Dedifferentiated amniotic fluid mesenchymal stem cell (primary cell): Measurements from ENCODE around the gene ASTL.

Source experiments
- DNase-seq: peaks from one replicate; pipeline ENCODE4 v3.0.0-alpha.2; 2016; ENCODE audit errors: extremely low spot score

ASTL gene

DNA sequence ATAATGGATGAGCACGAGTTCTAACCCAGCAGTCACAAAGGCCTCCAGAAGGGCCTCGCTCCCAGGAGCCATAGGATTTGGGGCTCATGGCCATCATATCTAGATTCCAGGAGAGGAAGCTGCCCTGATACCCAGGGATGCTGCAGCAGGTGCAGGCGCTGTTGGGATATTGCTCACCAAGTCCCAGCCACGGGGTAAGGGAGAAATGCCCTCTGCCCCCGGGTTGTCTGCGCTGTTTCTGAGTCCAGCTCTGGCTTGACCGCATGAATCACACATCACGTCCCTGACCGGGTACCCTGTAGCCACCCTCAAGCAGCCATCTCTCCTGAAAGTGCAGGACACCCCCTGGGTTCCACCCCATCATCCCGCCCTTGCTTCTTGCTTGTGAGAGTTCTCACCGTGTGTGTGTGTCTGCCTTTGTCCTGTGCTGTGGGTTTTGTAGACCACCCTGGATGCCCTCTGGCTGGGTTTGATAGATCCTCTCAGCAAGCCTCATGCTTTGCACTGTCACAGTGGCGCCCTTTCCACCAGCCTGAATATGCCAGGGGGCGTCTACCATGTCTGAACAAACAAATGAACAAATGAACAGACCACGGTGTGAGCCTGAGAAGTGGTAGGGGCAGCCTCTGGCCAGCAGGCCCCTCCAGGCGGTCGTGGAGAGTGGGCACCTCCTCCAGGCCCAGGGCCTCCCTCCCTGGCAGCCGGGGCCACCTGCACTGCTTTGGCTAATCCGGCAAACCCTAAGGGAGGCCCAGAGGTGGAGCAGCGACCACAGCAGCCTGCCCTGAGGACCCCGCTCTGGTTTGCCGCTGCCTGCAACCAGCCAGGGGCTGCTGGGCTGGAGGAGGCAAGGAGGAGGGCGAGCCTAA, 54.1 kb downstream of the ASTL start:
- DNase-seq = no peak

DNA sequence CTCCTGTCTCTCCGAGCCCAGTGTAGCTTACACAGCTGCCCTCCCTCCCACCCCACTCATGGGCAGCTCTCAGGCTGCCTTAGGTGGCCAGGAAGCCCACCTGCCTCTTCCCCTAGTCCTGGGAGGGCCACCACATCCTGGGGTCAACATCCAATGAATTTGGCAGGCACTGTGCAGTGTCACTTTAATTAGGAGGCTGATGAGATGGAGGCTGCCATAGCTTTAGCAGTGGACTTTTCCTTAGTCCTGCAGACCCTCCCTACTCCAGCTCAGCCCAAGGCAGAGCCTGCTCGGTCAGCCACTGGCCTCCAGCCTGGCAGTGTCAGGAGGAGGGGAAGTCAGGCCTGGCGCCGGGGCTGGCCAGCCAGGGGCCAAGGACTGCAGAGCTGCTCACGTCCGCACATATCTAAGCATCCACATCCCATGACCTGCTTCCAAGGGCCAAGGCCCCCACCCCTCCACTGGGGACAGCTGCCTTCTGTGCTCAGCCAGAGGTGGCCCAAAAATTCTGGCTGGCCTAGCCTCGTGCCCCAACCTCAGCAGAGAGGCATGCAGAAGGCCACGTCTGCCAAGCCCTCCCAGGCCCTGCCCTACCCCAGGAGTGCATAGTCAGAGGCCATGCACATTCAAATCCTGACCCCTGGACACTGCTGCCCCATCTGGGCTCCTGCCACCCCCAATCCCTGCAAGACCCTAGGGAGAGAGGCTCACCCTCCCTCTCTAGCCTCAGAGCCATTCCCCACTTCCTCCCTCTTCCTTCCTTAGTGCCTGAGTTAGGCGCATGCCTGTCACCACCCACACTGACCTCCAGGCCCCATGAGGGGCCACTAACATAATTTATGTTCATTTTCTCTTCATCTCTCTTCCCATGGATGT, 55.0 kb downstream of the ASTL start:
- DNase-seq = no peak

DNA sequence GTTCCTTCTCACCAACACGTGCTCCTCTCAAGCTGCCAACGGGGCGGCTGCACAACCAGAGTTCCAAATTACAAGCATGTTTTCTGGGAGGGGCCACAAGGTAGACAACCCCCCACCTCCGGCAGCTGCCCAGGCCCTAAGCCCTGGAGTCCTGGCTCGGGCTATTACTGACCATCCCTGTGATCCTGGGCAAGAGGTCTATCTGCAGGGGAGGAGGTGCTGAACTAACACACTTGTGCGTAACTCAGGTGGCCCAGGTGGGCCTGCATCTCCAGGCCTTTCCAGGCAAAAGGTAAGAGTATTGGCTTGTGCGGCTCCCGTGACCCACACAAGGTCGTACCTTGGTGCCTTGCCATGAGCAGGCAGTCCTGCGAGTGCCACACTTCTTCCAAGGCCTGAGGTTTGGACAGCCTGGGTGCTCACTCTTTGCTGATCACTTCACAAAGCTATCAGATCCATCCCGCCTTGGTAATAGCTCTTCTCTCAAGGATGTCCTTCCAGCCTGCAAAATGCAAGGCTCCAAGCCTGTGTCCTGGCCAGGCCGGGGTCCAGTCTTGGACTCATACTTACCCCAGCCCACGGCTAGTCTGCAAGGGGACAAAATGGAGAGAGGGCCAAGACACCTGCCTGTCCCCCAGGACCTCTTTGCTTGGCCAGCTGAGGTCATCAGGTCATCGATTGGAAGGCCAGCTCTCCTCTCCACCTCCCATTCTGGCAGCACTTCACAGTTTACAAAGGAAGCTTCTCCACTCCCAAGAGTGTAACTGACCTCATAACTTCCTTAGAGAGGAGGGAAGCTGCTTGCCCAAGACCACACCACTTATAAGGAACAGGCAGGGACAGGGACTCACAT, 55.9 kb downstream of the ASTL start:
- DNase-seq = no peak

DNA sequence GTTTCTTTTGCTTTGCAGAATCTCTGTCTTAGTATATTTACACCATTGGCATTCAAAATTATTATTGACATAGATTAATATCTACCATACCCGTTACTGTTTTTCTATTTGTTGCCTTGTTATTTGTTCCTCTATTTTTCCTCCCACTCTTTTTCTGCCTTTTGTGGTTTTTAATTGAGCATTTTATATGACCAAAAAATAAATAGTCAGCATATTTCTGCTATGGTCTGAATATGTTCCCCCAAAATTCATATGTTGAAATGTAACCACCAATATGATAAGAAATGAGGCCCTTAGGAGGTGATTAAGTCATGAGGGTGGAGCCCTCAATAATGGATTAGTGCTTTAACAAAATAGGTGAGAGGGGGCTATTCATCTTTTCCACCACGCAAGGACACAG, 57.3 kb downstream of the ASTL start:
- DNase-seq = no peak

DNA sequence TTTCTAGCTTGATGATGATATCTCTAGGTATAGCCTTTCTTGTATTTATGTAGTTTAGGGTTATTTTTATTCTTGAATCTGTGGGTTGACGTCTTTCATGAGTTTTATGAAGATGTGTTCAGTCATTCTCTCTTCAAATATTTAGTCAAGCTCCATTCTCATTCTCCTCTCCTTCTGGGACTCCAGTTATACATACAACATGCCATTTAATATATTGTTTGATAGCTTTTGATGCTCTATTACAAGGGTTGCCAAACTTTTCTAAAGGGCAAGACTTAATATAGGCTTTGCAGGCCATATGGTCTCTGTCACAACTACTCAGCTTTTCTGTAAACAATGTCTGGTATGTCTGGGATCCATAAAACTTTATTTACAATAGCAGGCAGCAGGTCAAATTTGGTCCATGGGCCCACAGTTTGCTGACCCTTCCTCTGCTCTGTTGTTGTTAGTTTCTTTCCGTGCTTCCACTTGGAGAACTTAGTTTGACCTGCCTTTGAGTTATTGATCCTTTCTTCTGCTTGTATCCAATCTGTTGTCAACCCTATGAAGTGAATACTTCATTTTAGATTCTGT, 63.0 kb downstream of the ASTL start:
- no peak for DNase-seq

DNA sequence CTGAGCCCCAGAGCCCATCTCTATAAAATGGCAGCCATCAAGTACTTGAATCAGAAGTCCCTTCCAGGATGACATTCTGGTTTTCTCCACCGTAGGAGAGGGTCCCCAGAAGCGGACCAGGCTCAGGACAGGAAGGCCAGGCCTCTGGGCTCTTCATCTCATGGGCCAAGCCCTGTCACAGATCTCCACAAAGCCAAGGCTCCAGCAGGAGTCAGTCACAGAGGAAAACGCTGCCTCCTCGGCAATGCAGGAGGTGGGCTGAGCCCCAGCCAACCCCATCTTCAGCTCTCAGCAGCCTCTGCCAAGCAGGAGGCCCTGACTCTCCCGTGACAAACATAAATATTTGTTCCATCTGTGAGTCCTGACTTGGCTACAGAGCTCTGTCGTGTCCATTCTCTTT, 64.1 kb downstream of the ASTL start:
- no peak for DNase-seq

DNA sequence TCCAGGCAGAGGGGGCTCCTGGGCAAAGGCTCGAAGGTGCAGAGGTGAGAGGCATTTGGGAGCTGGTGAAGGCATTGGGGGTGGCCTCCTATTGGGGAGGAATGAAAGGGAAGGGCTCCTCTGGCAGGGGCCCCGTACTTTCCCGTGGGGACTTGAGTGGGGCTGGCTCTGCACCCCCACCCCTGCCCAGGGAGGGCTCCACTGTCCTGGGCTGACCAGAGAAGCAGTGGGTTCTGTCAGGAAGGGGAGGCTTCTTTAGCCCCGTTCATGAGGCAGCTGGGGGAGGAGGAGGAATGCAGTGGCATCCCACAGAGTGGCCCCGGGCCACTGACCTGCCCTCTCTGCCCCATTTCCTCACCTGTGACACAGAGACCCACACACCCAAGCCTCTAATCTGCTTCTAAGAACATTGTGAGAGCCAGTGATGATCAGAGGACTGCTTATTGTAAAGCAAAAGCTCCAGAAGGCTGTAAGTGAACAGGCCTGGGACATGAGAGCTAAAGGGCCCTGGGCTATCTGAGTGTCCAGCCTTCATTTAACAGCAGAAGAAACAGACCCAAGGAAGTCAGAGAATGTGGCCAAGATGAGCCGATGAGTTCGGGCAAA, 65.0 kb downstream of the ASTL start:
- no peak for DNase-seq
